IMR-90 (cell line): ENCODE data around the gene TNNT1. TPM values are rescaled to one million over a fixed set of nuclear protein-coding genes. Genes with fewer than 3 reads are reported as not detected.

Source experiments
- ATAC-seq: fragments of 200-7000 bp; cut with Tn5 transposase; 2 replicates; pipeline ENCODE4 v1.9.1; 2020; ENCODE audit warnings: low read depth, mild to moderate bottlenecking, moderate library complexity
- BruUV-seq: library from RNA; stranded (reverse); fragments of 400-500 nt; replicated peaks from 2 replicates; lab custom pipeline; 2021; lab: Mats Ljungman, UMichigan
- CTCF ChIA-PET: fragments of 300-600 bp; formaldehyde crosslinking; extraction: SDS; loops from one replicate; lab custom pipeline; 2021; ENCODE audit warnings: antibody characterized with exemption; lab: Yijun Ruan, JAX
- POLR2A ChIA-PET: fragments of 300-600 bp; sonication (Branson Sonifier 250); formaldehyde crosslinking; loops from one replicate; lab custom pipeline; 2022; ENCODE audit warnings: antibody characterized with exemption; ENCODE audit not compliant: unreplicated experiment; lab: Charles Lee
- DNase-seq: peaks from one replicate; pipeline ENCODE4 v3.0.0; 2013
- H2AFZ ChIP-seq: replicated peaks from 2 replicates; pipeline ENCODE3; 2013; ENCODE audit warnings: low read length, mild to moderate bottlenecking; ENCODE audit not compliant: poor library complexity
- H2AK5ac ChIP-seq: 2 replicates; pipeline ENCODE4 v1.6.1; 2013; ENCODE audit warnings: low read depth, low read length, inconsistent platforms
- H2AK9ac ChIP-seq: replicated peaks from 2 replicates; pipeline ENCODE3; 2013; ENCODE audit warnings: mild to moderate bottlenecking, low read depth, low read length, moderate library complexity; ENCODE audit not compliant: poor library complexity
- H2BK120ac ChIP-seq: 2 replicates; pipeline ENCODE4 v1.6.1; 2013; ENCODE audit warnings: low read depth, low read length, inconsistent platforms
- H2BK15ac ChIP-seq: 3 replicates; pipeline ENCODE4 v1.6.1; 2013; ENCODE audit warnings: low read depth, low read length, inconsistent platforms
- H2BK20ac ChIP-seq: 2 replicates; pipeline ENCODE4 v1.6.1; 2013; ENCODE audit warnings: low read depth, mild to moderate bottlenecking, inconsistent platforms, low read length, moderate library complexity
- H2BK5ac ChIP-seq: 2 replicates; pipeline ENCODE4 v1.6.1; 2013; ENCODE audit warnings: mild to moderate bottlenecking, low read depth, low read length, inconsistent platforms; ENCODE audit not compliant: poor library complexity, severe bottlenecking
- H3K14ac ChIP-seq: replicated peaks from 2 replicates; pipeline ENCODE4 v1.6.1; 2013; ENCODE audit warnings: low read depth, low read length, inconsistent platforms
- H3K18ac ChIP-seq: 2 replicates; pipeline ENCODE4 v1.6.1; 2013; ENCODE audit warnings: low read depth, low read length, control low read depth
- H3K23ac ChIP-seq: 2 replicates; pipeline ENCODE4 v1.6.1; 2013; ENCODE audit warnings: low read depth, low read length, inconsistent platforms
- H3K27ac ChIP-seq: 2 replicates; pipeline ENCODE4 v1.5.1; 2013; ENCODE audit warnings: mild to moderate bottlenecking, control low read depth, low read length; ENCODE audit not compliant: insufficient read depth
- H3K27me3 ChIP-seq: 2 replicates; pipeline ENCODE4 v1.6.1; 2013; ENCODE audit warnings: low read length; ENCODE audit not compliant: control insufficient read depth, insufficient read depth
- H3K36me3 ChIP-seq: 2 replicates; pipeline ENCODE4 v1.6.1; 2013; ENCODE audit warnings: low read length, mixed read lengths; ENCODE audit not compliant: control insufficient read depth, insufficient read depth
- H3K4ac ChIP-seq: 2 replicates; pipeline ENCODE4 v1.6.1; 2013; ENCODE audit warnings: low read depth, low read length, inconsistent platforms
- H3K4me1 ChIP-seq: 2 replicates; pipeline ENCODE4 v1.6.1; 2013; ENCODE audit warnings: low read length, mixed read lengths; ENCODE audit not compliant: control insufficient read depth, insufficient read depth
- H3K4me2 ChIP-seq: 2 replicates; pipeline ENCODE4 v1.6.1; 2013; ENCODE audit warnings: low read depth, mild to moderate bottlenecking, control low read depth, low read length, moderate library complexity
- H3K4me3 ChIP-seq: 2 replicates; pipeline ENCODE4 v1.5.1; 2013; ENCODE audit warnings: low read depth, mild to moderate bottlenecking, control low read depth, low read length, moderate library complexity; ENCODE audit not compliant: insufficient read depth
- H3K56ac ChIP-seq: 2 replicates; pipeline ENCODE4 v1.6.1; 2013; ENCODE audit warnings: low read length, inconsistent platforms; ENCODE audit not compliant: insufficient read depth; ENCODE audit errors: extremely low read depth
- H3K79me1 ChIP-seq, 2 experiments: 2 replicates each; pipeline ENCODE4 v1.6.1; 2013; ENCODE audit warnings: low read length in 2 of 2, inconsistent platforms in 1 of 2, low read depth in 1 of 2
- H3K9ac ChIP-seq: 2 replicates; pipeline ENCODE4 v1.6.1; 2013; ENCODE audit warnings: low read depth, low read length, control low read depth
- H3K9me1 ChIP-seq: 2 replicates; pipeline ENCODE4 v1.6.1; 2013; ENCODE audit warnings: low read length, inconsistent platforms; ENCODE audit not compliant: insufficient read depth
- H3K9me3 ChIP-seq: 2 replicates; pipeline ENCODE4 v1.6.1; 2013; ENCODE audit warnings: low read length; ENCODE audit not compliant: control insufficient read depth, insufficient read depth
- H4K20me1 ChIP-seq: 2 replicates; pipeline ENCODE4 v1.6.1; 2013; ENCODE audit warnings: low read length, inconsistent platforms; ENCODE audit not compliant: insufficient read depth
- H4K5ac ChIP-seq: 2 replicates; pipeline ENCODE4 v1.6.1; 2013; ENCODE audit warnings: mild to moderate bottlenecking, low read depth, low read length, control low read depth
- H4K8ac ChIP-seq, 2 experiments: 2 replicates each; pipeline ENCODE4 v1.6.1; 2013; ENCODE audit warnings: low read depth in 2 of 2, low read length in 2 of 2, control low read depth in 1 of 2, inconsistent platforms in 1 of 2
- H4K91ac ChIP-seq: 2 replicates; pipeline ENCODE4 v1.6.1; 2013; ENCODE audit warnings: low read depth, low read length, inconsistent platforms; ENCODE audit not compliant: insufficient read depth
- CHD1 ChIP-seq: IDR thresholded peaks from 2 replicates; pipeline ENCODE4 v1.6.1; 2012; ENCODE audit warnings: low read depth, low read length, improper control_type of control experiment
- MAFK ChIP-seq: IDR thresholded peaks from 2 replicates; pipeline ENCODE4 v1.6.1; 2012; ENCODE audit warnings: low read depth, low read length, improper control_type of control experiment
- USF2 ChIP-seq: fragments of 150-350 bp; IDR thresholded peaks from 2 replicates; pipeline ENCODE4 v1.6.1; 2017; ENCODE audit warnings: mild to moderate bottlenecking, antibody characterized with exemption, low read length, low read depth
- WGBS, 2 experiments: methylation state at CpG; one replicate each; pipeline versions ENCODE4 v1.1.5 to v1.1.7; 2013; ENCODE audit warnings: missing lambda C conversion rate in 2 of 2; ENCODE audit not compliant: insufficient read length in 1 of 2; ENCODE audit errors: extremely low coverage in 2 of 2; 5-methylcytosine and 5-hydroxymethylcytosine counted together
- dilution Hi-C: fragments of 300-500 bp; cut with HindIII; formaldehyde crosslinking; loops from one replicate; pipeline ENCODE4 v1.14.3; 2018; ENCODE audit warnings: low sequenced_read_pairs; ENCODE audit not compliant: unreplicated experiment
- in situ Hi-C: fragments of 300-500 bp; cut with MboI; formaldehyde crosslinking; loops from 3 replicates; pipeline ENCODE4 v1.14.3; 2019; ENCODE audit warnings: low sequenced_read_pairs, inconsistent platforms, mixed read lengths
- intact Hi-C: fragments of 100-400 bp; cut with micrococcal nuclease; formaldehyde crosslinking; loops from 2 replicates; pipeline ENCODE4 v1.10.0; 2022
- polyA plus RNA-seq, 3 experiments: library from polyadenylated mRNA; depleted of rRNA; stranded (reverse); fragments of >200 nt; gene quantifications; 2 replicates each; pipeline ENCODE4 v1.2.3, GENCODE V29; 2012; ENCODE audit warnings: low replicate concordance in 1 of 3
- total RNA-seq: library from RNA; depleted of rRNA; stranded (reverse); fragments of >200 nt; gene quantifications from 2 replicates; pipeline ENCODE4 v1.2.3, GENCODE V29; 2012
- TF ChIP-seq, protein P1 (sequence below): fragments of 150-350 bp; IDR thresholded peaks from 2 replicates; pipeline ENCODE4 v1.6.1; 2016; ENCODE audit warnings: low read depth, mild to moderate bottlenecking, low read length, moderate library complexity, borderline replicate concordance

The TNNT1 gene
- total and polyA plus RNA-seq, 2 of the 4 experiments (the other 2 are of a cell fraction): 1.3 to 2.6 TPM

- H4K5ac ChIP-seq: no peak overlapping the region
- peak overlapping the region; percentile 13 for H2AK9ac ChIP-seq
- peaks cover 32% of the 10 kb centered on the region for H3K27me3 ChIP-seq
- TF ChIP-seq CHD1 (no peak), MAFK (no peak), USF2 (no peak)
- TF ChIP-seq, protein P1, sequence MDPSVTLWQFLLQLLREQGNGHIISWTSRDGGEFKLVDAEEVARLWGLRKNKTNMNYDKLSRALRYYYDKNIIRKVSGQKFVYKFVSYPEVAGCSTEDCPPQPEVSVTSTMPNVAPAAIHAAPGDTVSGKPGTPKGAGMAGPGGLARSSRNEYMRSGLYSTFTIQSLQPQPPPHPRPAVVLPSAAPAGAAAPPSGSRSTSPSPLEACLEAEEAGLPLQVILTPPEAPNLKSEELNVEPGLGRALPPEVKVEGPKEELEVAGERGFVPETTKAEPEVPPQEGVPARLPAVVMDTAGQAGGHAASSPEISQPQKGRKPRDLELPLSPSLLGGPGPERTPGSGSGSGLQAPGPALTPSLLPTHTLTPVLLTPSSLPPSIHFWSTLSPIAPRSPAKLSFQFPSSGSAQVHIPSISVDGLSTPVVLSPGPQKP: no peak
- no peak overlapping the region; the same call in 1 of the 2 replicates for H3K23ac ChIP-seq
- H3K4me3 ChIP-seq: no peak overlapping the region
- no peak overlapping the region for H3K56ac ChIP-seq
- H3K9me1 ChIP-seq: no peaks in the 10 kb centered on the region
- no peaks in the 10 kb centered on the region for H3K9me3 ChIP-seq
- no TSS peak for BruUV-seq
- no peak overlapping the region; the same call in 1 of the 2 replicates for H2AK5ac ChIP-seq
- H2BK20ac ChIP-seq: no peak overlapping the region
- H2BK5ac ChIP-seq: no peak overlapping the region
- in situ Hi-C loops: no loop called here
- ATAC-seq (no peak), DNase-seq (no peak)
- no peak overlapping the region for H3K18ac ChIP-seq
- intact Hi-C loops: no loop called here
- dilution Hi-C loops: no loop called here
- H3K4me2 ChIP-seq: no peak overlapping the region
- no peak overlapping the region for H3K4ac ChIP-seq
- no peak overlapping the region for H4K8ac ChIP-seq
- CTCF ChIA-PET: no interaction called here
- no peak overlapping the region for H4K91ac ChIP-seq
- POLR2A ChIA-PET: no interaction called here
- WGBS, 2 experiments: 8% methylated on average over 6 of the region's 25 CpGs; no CpG with 5 or more reads in 1 of the 2 experiments
- peak overlapping the region; percentile 68 for H2AFZ ChIP-seq
- no peak overlapping the region for H3K9ac ChIP-seq
- H3K79me1 ChIP-seq: no peaks in the 10 kb centered on the region
- H2BK15ac ChIP-seq: no peak overlapping the region
- no peaks in the 10 kb centered on the region for H3K36me3 ChIP-seq
- no peak overlapping the region for H2BK120ac ChIP-seq
- no peaks in the 10 kb centered on the region for H3K4me1 ChIP-seq
- H4K20me1 ChIP-seq: no peaks in the 10 kb centered on the region
- H3K14ac ChIP-seq: no peak overlapping the region
- H3K27ac ChIP-seq: no peak overlapping the region
Observed at GRCh38 chr19:55133639-55134444, 15.2 kb downstream of the TNNT1 start.
